ENCODE data around the gene RPRD1A.
"Not testable (repeated sequence)": the region's sequence is repeated elsewhere in the genome, so short reads cannot be mapped to it uniquely, and the experiment has no call there.

RPRD1A gene

GRCh38 chr18:36078751-36079529 lies 11.6 kb upstream of the RPRD1A start:
- no peak for DNase-seq (ENCODE audit: low read depth)

GRCh38 chr18:36077764-36078163 lies 10.4 kb upstream of the RPRD1A start:
- DNase-seq (ENCODE audit: low read depth): not testable (repeated sequence)

DNA sequence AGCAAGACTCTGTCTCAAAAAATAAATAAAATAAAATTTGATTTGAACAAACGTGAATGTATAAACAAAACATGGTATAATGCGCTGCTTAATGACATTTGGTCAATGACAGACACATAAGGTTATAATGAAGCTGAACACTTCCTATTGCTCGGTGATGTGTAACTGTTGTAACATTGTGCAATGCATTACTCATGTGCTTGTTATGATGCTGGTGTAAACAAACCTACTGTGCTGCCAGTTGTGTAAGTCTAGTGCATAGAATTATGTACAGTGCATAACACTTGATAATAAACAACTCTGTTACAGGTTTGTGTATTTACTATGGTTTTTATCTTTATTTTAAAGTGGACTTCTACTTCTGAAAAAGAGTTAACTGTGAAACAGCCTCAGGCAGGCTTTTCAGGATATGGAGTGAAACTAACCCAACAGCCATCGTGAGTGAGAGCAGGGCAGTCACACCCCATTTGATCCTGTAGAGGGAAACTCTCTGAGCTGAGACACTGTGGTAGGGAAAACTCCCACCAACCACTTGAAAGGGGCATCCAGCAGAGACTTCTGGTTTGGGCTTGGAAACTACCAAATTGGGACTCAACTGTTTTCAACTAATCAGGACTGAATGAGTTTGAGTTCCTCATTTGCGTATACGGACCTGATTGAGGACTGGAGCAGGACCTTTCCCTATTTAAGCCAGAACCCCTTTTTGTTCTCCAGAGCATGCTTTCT lies 8.7 kb upstream of the RPRD1A start:
- DNase-seq (ENCODE audit: low read depth): no peak

- DNase-seq (ENCODE audit: low read depth): no peak
Measured at GRCh38 chr18:36074435-36074834, 7.1 kb upstream of the RPRD1A start.

DNA sequence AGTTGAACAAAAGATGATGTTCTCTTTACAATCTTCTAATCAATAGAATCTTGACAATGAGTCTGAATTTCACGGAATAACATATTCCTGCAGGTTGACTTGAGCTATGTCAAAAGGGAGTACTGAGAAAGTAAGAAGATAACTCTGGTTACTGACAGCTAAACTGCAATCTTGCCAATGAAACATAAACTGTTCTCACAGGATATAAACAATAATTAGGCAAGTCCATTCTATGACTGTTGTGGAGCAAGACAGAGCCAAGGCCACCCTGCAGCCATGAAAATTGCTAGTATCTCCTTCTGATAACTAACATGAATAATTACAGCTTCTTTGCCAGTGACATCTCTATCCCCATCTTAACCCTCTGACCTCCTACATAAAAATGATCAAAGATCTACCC lies 6.3 kb upstream of the RPRD1A start:
- DNase-seq (ENCODE audit: low read depth): no peak

GRCh38 chr18:36072406-36072805 lies 5.0 kb upstream of the RPRD1A start:
- not testable (repeated sequence) for DNase-seq (ENCODE audit: low read depth)

DNA sequence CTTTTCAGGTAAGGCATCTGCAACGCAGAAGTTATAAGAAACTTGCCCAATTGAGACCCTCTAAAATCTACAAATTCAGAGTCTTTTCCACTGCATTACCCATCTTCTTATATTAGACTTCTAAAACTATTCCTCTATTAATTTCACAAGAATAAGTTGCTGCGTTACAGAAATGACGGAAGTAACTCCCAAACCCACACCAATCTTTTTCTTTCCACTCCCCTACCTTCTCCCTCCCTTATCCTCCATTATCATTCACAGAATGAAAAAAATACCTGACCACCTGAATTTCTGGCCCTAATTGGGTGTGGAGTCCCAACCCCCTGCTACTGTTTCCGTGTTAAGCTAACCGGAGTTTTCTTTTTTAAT lies 689 bp downstream of the RPRD1A start:
- DNase-seq (ENCODE audit: low read depth): no peak

GRCh38 chr18:36066001-36066400 lies 1.4 kb downstream of the RPRD1A start:
- no peak for DNase-seq (ENCODE audit: low read depth)

DNA sequence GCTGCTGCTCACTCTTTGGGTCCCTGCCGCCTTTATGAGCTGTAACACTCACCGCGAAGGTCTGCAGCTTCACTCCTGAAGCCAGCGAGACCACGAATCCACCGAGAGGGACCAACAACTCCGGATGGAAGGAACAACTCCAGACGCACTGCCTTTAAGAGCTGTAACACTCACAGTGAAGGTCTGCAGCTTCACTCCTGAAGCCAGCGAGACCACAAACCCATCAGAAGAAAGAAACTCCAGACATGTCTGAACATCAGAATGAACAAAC lies 2.6 kb downstream of the RPRD1A start:
- DNase-seq (ENCODE audit: low read depth): not testable (repeated sequence)

DNA sequence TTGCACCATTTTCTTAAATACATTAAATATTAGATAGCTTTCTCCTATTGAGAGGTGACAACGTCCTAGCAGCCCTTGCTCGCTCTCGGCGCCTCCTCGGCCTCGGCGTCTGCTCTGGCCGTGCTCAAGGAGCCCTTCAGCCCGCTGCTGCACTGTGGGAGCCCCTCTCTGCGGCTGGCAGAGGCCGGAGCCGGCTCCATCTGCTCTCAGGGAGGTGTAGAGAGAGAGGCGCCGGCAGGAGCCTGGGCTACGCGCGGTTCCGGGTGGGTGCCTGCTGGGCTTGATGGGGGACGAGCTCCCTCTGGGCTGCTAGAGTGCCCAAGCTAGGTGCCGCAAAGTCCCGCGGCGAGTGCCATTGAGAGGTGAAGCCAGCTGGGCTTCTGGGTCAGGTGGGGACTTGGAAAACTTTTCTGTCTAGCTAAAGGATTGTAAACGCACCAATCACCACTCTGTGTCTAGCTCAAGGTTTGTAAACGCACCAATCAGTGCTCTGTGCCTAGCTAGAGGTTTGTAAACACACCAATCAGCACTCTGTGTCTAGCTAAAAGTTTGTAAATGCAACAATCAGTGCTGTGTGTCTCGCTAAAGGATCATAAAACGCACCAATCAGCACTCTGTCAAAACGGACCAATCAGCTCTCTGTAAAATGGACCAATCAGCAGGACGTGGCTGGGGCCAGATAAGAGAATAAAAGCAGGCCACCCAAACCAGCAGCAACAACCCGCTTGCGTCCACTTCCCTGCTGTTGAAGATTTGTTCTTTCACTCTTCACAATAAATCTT lies 3.1 kb downstream of the RPRD1A start:
- no peak for DNase-seq (ENCODE audit: low read depth)

DNA sequence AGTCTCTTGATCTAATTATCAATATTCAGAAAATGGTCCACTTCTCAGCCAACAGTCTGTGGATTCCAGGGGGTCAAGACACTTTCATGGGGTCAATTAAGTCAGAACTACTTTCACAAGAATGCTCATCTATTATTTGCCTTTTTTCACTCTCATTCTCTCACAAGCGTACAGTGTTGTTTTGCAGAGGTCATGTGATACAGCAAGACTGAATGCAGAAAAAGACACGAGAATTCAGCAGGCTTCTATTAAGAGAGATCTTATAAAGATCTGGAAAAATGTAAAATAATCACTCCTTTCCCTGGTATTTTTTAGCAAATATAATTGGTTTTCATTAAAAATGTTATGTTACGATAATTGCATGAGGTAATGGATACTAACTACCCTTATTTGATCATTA lies 8.7 kb downstream of the RPRD1A start:
- no peak for DNase-seq (ENCODE audit: low read depth)

- no peak for DNase-seq (ENCODE audit: low read depth)
Measured at GRCh38 chr18:36051760-36052159, 15.6 kb downstream of the RPRD1A start.

- DNase-seq (ENCODE audit: low read depth): no peak
Measured at GRCh38 chr18:36050479-36050878, 16.9 kb downstream of the RPRD1A start.

GRCh38 chr18:36047521-36047920 lies 19.8 kb downstream of the RPRD1A start:
- no peak for DNase-seq (ENCODE audit: low read depth)

GRCh38 chr18:36046898-36047297 lies 20.5 kb downstream of the RPRD1A start:
- no peak for DNase-seq (ENCODE audit: low read depth)

DNA sequence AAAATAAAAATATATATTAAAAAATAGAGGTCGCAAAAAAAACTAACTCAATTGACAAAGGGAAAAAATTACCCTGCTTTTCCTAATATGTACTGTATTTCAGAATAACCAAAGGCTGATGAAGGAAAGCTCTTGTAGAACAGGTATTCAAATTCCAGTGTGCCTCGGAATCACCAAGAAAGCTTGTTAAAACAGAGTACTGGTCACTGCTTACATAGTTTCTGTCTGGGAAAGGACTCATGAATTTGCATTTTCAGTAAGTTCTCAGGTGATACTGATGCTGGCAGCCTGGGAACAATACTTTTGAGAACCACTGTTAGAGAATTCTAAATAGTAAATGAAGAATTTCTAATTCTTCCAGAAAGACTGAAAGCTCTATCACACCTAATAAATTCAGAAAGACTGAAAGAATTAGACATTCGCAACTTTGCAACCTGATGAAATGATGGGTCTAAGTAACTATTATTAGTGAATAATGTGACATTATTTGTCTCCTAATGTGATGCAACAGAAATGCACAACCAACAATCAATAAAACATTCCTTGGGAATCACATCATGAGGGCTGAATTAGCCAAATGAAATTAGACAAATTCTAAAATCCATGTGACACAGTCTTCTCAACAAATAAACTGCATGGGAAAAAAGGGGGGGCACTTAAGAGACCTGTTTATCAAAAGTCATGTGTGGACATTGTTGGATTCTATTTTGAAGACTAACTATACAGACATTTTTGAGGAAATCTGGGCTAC lies 21.9 kb downstream of the RPRD1A start:
- no peak for DNase-seq (ENCODE audit: low read depth)

GRCh38 chr18:36043153-36043552 lies 24.2 kb downstream of the RPRD1A start:
- no peak for DNase-seq (ENCODE audit: low read depth)

DNA sequence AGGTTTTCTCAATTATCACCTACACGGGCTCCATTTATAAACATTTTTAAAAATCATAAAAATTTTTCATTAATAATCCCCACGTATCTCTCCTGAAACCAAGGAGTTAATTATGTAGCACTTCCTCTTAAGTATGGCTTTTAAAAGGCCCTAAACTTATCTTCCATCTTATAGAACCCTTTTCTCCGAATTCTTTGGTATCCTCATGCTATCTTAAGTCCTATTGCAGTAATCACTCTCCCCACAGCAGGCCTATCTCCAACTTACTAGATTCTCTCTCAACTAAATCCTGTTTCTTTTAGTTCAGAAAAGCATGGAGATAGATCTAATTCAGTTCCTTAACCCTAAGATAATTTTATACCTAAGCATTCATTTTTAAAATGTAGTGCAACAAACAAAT lies 26.2 kb downstream of the RPRD1A start:
- DNase-seq (ENCODE audit: low read depth): no peak

GRCh38 chr18:36038102-36038663 lies 29.2 kb downstream of the RPRD1A start:
- no peak for DNase-seq (ENCODE audit: low read depth)

DNA sequence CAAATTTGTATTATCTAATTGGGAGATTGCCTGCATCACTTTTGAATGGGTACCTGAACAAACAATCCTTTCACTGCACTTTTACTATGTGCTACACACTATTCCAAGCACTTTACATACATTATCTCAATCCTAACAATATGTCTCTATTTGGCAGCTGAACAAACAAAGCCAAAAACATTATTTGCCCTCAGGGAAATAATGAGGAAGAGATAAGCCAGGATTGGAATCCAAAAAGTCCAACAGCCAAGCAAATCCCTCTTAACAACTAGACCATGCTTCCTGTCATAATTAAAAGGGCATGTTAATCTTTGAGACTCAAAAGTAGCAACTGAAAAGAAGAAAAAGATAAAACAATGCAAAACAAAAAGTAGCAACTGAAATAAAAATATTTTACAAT lies 32.1 kb downstream of the RPRD1A start:
- DNase-seq (ENCODE audit: low read depth): no peak

- DNase-seq (ENCODE audit: low read depth): no peak
Measured at GRCh38 chr18:36034299-36034895, 33.0 kb downstream of the RPRD1A start.

DNA sequence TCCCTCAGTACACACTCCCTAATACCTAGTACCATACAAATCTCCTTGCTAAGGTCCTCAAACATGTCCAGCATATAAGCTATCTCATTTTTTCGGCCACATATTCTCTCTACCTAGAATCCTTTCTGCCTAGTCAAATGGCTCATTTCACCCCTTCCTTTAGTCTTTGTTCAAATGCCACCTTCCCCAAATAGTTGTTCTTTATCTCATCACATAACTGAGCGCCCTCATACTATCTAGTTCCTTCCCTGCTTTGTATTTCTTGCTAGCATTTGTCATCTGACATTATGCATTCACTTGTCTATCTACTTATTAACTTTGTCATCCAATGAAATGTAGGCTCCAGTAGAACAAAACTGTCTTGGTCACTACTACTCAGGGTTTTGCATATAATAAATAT lies 35.5 kb downstream of the RPRD1A start:
- DNase-seq (ENCODE audit: low read depth): no peak
